Muscle layer of duodenum (tissue), 2 donors: ENCODE measurements around the gene CNST.
"Not testable (repeated sequence)": the region's sequence is repeated elsewhere in the genome, so short reads cannot be mapped to it uniquely, and the experiment has no call there.

Experiments used
- H3K27ac ChIP-seq: one replicate; pipeline ENCODE4 v1.7.0; 2013; ENCODE audit warnings: mild to moderate bottlenecking, low read length
- H3K27me3 ChIP-seq: one replicate; pipeline ENCODE4 v1.7.0; 2013; ENCODE audit warnings: low read depth, mild to moderate bottlenecking, control low read depth, low read length
- H3K36me3 ChIP-seq, 2 donors: one replicate each; pipeline ENCODE4 v1.7.0; 2013; ENCODE audit warnings: low read length in 2 of 2, control low read depth in 1 of 2, mild to moderate bottlenecking in 1 of 2; ENCODE audit not compliant: insufficient read depth in 2 of 2, control insufficient read depth in 1 of 2
- H3K4me1 ChIP-seq, 2 donors: one replicate each; pipeline ENCODE4 v1.7.0; 2013; ENCODE audit warnings: low read length in 2 of 2, mild to moderate bottlenecking in 2 of 2, control low read depth in 1 of 2, moderate library complexity in 1 of 2; ENCODE audit not compliant: insufficient read depth in 2 of 2, control insufficient read depth in 1 of 2
- H3K4me3 ChIP-seq, 2 donors: one replicate each; pipeline ENCODE4 v1.7.0; 2013; ENCODE audit warnings: low read length in 2 of 2, low read depth in 1 of 2, mild to moderate bottlenecking in 1 of 2
- H3K9me3 ChIP-seq, 2 donors: one replicate each; pipeline ENCODE4 v1.7.0; 2013; ENCODE audit warnings: low read length in 2 of 2, control low read depth in 1 of 2, mild to moderate bottlenecking in 1 of 2; ENCODE audit not compliant: control insufficient read depth in 1 of 2
- donor health status: healthy.

CNST gene

DNA sequence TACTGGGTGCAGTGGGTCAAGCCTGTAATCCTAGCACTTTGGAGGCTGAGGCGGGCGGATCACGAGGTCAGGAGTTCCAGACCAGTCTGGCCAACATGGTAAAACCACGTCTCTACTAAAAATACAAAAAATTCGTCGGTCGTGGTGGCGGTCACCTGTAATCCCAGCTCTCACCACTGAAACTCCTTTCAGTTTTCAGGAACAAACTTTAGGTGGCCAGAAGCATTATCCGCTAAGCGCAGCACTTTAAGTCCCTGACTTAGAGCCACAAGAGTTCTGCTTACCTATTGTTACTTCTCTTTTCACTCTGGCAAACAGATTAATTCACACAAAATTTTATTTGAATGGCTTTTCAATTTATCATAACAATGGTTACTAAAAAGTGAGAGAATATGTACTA is 5.4 kb upstream of the CNST start:
- H3K4me1 ChIP-seq = peaks cover 6 to 14% of the 10 kb centered on the region in 2 donors
- H3K4me3 ChIP-seq, H3K27ac ChIP-seq, H3K9me3 ChIP-seq, H3K27me3 ChIP-seq: not testable (repeated sequence)
- H3K36me3 ChIP-seq = peaks cover 13 to 39% of the 10 kb centered on the region in 2 donors

DNA sequence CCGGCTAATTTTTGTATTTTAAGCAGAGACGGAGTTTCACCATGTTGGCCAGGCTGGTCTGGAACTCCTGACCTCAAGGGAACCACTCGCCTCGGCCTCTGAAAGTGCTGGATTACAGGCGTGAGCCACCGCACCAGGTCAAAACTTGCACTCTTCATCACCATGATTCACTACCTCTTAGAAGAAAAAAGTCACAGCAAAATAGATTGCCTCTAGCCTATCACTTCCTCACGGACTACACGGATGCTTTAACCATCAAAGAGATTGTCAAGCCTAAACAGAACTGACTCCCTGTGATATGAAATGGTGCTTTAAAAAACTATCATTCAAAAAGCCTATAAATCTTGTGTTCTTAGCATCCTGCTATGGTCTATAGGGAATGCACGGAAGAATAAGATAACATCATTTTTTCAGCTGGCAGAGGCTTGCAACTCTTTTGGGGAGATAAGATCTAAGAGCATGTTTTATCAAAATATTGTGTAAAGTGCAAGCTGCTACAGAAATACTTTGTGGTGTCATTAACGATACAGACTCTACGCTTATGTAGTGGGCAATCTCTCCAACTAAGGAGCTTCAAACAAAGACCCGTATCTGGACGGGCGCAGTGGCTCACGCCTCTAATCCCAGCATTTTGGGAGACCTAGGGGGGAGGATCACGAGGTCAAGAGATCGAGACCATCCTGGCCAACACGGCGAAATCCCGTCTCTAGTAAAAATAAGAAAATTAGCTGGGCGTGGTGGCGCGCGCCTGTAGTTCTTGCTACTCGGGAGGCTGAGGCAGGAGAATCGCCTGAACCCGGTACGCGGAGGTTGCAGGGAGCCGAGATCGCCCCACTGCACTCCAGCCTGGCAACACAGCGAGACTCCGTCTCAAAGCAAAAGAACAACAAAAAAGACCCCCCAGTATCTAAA is 1.2 kb upstream of the CNST start:
- Histone ChIP-seq H3K9me3 (no peaks in the 10 kb centered on the region), H3K36me3 (peaks cover 0 to 29% of the 10 kb centered on the region in 2 donors), H3K27ac (peak overlapping the region; percentile 70), H3K27me3 (no peaks in the 10 kb centered on the region), H3K4me1 (peaks cover 11 to 33% of the 10 kb centered on the region in 2 donors), H3K4me3 (peak overlapping the region; percentile 94 to 96)

DNA sequence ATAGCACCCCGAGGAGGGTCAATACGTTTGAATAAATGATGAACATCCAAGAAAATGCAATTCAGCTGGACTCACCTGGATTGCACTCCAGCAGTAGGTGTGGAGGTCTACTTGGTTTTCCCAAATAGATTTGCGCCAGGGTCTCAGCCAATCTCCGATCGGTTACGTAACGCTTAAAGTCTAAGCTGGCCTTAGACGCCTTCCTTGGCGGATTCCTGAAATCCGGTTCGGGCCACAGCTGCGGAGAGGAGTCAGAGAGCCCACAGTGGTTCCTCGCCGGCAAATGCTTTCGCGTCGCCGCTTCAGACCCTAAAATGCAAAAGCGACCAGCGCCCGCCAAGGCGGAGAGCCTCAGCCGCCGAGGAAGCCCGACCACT is 517 bp upstream of the CNST start:
- Histone ChIP-seq H3K27ac (peak overlapping the region; percentile 70), H3K9me3 (no peaks in the 10 kb centered on the region), H3K4me3 (peak overlapping the region; percentile 94 to 96), H3K36me3 (peaks cover 0 to 29% of the 10 kb centered on the region in 2 donors), H3K27me3 (no peaks in the 10 kb centered on the region), H3K4me1 (peaks cover 16 to 33% of the 10 kb centered on the region in 2 donors)

DNA sequence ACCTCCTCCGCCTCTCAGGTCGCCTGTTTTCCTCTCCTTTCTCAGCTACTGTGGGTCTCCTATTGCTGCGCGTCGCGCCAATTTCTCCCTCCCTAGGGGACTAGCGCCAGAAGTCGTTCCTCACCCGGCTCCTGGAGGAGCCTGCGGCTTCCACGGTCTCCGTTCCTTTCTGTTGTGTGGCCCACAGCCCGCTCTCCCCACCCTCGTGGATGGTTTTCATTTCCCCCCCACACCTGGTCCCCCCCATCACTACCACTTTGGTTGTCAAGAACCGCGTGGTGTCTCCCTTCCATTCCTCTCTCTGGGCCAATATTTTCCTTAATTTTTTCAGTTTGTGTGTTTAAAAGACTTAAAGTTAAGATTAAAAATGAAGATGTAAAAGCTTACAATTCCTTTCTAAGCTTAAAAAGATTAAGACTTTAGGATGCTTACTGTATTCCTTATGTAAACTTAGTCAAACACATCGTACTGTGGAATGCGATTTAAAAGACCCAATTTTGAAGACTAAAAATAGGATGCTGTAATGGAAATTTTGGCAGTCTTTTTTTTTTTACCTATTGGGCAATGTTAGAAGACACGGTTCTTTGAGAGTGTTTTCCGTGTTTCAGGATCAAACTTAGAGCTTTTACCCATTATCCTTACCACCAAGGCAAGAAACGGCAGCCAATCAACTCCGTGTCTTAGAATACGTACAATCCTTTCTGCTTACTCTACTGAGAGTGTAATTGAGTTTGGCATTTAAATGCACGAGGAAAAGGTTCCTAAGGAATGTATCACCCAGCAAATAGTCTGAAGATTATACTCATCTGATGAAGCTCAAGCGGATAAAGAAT is 773 bp downstream of the CNST start:
- Histone ChIP-seq H3K4me3 (peak overlapping the region; percentile 94 to 96), H3K27me3 (no peaks in the 10 kb centered on the region), H3K4me1 (peaks cover 16 to 33% of the 10 kb centered on the region in 2 donors), H3K36me3 (peaks cover 0 to 29% of the 10 kb centered on the region in 2 donors), H3K9me3 (no peaks in the 10 kb centered on the region), H3K27ac (peak overlapping the region; percentile 95)

DNA sequence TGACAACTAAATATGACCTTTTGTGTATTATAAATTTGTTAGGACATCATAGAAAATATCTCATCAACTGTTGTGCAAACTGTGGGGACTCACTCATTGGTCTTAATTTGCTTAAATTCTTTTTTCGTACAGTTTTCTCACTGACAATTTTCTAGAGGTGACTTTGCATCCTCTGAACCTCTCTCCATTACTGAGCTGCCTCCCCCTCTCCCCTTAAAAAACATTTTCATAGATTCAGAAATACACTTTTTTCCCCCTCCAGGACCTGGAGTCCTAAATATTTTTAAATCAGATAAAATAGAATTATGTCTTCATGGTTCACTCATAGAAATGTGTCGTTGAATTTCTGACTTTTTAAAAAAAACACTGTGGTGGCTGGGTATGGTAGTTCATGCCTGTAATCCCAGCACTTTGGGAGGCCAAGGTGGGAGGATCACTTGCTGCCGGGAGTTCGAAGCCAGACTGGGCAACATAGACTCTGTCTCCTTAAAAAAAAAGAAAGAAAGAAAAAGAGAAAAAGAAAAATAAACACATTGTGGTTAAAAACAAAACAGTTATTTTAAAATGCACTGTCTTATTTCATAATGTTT is 1.5 kb downstream of the CNST start:
- Histone ChIP-seq H3K27me3 (no peaks in the 10 kb centered on the region), H3K27ac (peak overlapping the region; percentile 95), H3K36me3 (peaks cover 0 to 24% of the 10 kb centered on the region in 2 donors), H3K4me1 (peaks cover 16 to 35% of the 10 kb centered on the region in 2 donors), H3K4me3 (peak overlapping the region; percentile 94 to 96), H3K9me3 (no peaks in the 10 kb centered on the region)

DNA sequence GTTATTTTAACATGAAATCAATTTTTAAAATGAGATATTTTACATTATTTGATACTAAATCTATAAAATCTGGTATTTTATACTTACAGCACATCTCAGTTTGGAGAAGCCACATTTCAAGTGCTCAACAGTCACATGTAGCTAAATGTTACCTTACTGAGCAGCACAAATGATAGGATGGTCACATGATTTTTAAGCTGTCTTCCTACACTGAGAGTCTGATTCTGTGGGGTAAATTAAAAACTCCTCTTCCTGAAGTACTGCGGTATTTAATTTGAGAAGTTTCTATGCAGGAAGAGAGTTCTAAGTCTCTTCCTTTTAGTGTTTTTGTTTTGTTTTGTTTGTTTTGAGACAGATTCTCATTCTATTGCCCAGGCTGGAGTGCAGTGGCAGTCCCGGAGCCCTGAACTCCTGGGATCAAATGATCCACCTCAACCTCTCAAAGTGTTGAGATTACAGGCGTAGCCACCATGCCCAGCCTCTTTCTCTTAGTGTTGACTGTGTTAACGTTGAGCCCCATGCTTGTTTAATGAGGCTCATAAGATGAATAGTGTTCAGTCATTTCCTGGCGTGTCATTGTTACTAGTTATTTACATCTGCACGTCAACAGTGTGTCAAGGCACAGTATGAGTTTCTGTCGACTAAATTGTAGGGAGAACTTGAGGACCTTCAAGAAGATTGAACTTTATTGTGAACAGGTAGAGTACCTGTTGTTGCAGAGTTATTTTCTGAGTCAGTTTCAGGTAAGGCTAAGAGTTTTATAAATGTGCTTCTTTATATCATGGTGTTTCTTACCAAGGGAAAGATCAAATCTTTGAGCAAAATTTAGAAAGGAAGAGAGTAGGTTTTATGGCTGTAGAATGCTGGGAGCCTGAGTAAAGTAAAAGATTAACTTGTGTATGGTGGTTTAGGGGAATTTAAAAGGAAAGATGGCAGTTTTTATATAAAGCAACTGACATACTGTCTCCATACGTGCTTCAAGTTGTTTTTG is 3.3 kb downstream of the CNST start:
- H3K4me1 ChIP-seq = peaks cover 20 to 38% of the 10 kb centered on the region in 2 donors
- peak overlapping the region in 1 of 2 donors; percentile 2 for H3K4me3 ChIP-seq
- H3K9me3 ChIP-seq = no peaks in the 10 kb centered on the region
- no peaks in the 10 kb centered on the region for H3K27me3 ChIP-seq
- peaks cover 0 to 18% of the 10 kb centered on the region in 2 donors for H3K36me3 ChIP-seq
- H3K27ac ChIP-seq = peak overlapping the region; percentile 65

DNA sequence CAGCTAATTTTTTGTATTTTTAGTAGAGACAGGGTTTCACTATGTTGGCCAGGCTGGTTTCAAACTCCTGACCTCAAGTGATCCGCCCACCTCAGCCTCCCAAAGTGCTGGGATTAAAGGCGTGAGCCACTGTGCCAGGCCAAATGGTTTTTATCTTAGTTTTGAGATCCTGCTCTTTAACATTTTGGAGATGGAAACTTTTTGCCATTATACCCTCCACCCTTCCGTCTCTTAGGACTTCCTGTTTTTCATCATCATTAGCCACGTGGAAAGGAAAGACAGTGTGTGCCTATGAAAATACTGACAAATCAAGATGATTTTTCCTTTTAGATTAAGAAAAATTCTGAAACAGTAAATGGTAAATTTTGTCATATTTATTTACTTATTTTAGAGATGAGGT is 5.1 kb downstream of the CNST start:
- peak overlapping the region; percentile 20 for H3K27ac ChIP-seq
- H3K27me3 ChIP-seq, H3K4me3 ChIP-seq, H3K9me3 ChIP-seq: not testable (repeated sequence)
- H3K36me3 ChIP-seq = peaks cover 0 to 13% of the 10 kb centered on the region in 2 donors
- H3K4me1 ChIP-seq = peaks cover 14 to 34% of the 10 kb centered on the region in 2 donors

DNA sequence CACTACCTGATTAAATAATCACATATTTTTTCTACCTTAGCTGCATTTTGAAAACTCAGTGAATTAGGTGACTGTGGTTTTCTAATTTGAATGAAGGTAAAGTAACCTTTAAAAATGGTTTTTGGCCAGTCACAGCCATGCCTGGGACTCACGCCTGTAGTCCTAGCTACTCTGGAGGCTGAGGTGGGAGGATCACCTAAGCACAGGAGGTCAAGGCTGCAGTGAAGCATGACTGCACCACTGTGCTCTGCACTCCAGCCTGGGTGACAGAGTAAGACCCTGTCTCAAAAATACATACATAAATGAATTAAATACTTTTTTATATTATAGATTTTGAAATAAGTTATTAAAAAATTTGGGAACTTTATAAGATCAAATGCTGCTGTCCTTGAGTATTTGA is 5.7 kb downstream of the CNST start:
- peaks cover 0 to 7% of the 10 kb centered on the region in 2 donors for H3K36me3 ChIP-seq
- no peaks in the 10 kb centered on the region for H3K9me3 ChIP-seq
- H3K4me1 ChIP-seq = peaks cover 14 to 34% of the 10 kb centered on the region in 2 donors
- no peak overlapping the region for H3K27ac ChIP-seq
- H3K27me3 ChIP-seq = no peaks in the 10 kb centered on the region
- H3K4me3 ChIP-seq = no peak overlapping the region

DNA sequence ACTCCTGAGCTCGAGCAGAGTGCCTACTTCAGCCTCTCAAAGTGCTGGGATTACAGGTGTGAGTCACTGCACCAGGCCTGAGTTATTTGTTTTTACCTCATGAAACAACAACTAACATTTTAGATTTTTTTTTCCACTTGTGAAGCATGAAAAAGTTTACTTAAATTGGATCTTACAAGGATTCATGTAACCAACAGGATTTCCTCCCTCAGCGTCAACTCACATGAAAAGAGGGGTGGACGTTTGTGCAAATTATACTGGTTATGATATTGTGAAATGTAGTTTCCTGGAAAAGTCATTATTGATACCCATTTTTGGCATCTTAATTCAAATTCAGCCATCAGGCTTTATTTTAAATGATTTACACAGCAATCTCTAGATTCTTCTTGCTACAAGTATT is 6.5 kb downstream of the CNST start:
- peak overlapping the region; percentile 40 for H3K27ac ChIP-seq
- no peaks in the 10 kb centered on the region for H3K27me3 ChIP-seq
- H3K4me1 ChIP-seq = peaks cover 20 to 37% of the 10 kb centered on the region in 2 donors
- H3K36me3 ChIP-seq = peaks cover 0 to under 1% of the 10 kb centered on the region in 2 donors
- H3K4me3 ChIP-seq = no peak overlapping the region
- H3K9me3 ChIP-seq = no peaks in the 10 kb centered on the region

DNA sequence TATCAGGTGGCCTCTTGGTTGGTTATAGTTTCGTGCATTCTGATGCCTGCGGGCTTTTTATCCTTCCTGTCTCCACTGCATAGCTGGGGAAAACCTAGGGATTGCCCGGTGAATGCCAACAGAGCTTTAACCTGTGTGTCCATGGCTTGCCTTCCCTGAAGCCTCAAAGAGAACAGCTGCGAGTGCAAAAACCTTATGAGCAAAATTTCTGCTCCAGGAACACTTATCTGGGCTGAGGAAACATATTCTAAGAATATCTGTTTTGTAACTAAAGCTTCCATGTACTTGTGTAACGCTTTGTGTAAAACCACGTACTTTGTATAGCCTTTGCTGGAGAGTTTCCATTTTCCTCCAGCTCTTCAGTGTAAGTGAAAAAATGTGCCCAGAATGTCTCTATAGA is 7.2 kb downstream of the CNST start:
- H3K27me3 ChIP-seq = no peaks in the 10 kb centered on the region
- peaks cover 23 to 30% of the 10 kb centered on the region in 2 donors for H3K4me1 ChIP-seq
- no peak overlapping the region for H3K4me3 ChIP-seq
- no peaks in the 10 kb centered on the region for H3K36me3 ChIP-seq
- peak overlapping the region; percentile 40 for H3K27ac ChIP-seq
- H3K9me3 ChIP-seq = no peaks in the 10 kb centered on the region
